Body of pancreas (tissue), 4 donors: ENCODE results near the gene SYNPO2.

Experiments used
- POLR2A ChIP-seq, 3 donors: fragments of 450-650 bp; IDR thresholded peaks; one replicate each; pipeline ENCODE4 v1.6.1; 2016; ENCODE audit warnings: antibody characterized with exemption in 3 of 3, mild to moderate bottlenecking in 2 of 3
- TF ChIP-seq, protein P1 (sequence below), 7 experiments: fragments of 450-650 bp in 4 of 7; fragments of 200-600 bp in 3 of 7; sonication (generic) in 3 of 7; IDR thresholded peaks; one replicate each; pipeline ENCODE4 v1.5.1; 2016 to 2019; ENCODE audit warnings: antibody characterized with exemption in 7 of 7

DNA sequence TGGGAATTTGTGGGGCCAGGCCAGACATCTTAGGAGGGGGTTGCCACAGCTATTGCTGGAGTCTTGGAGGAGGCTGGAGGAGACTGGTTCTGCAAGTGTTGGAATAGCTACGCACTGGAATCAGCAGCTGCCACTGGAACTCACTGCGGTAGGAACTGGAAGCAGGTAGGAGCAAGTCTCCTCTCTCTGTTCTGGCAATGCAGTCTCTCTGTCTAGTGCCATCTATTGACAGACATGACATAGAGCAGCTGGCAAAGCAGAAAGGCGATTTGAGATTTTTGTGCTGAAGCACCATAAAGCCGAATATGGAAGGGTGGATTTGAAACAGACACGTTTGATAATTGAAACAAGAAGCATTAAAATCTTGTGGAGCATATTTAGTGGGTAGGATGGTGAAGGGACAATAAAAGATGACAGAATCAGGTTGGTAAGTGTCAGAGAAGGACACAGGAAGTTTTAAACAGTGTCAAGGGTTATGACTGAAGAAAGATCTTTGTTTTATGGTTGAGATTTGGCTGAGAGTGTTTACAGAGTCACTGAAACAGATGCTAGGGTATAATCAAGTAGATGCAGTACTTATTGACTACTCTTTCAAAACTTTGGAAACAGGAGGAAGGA, 23.5 kb upstream of the SYNPO2 start:
- no peak for TF ChIP-seq POLR2A (IDR thresholded peaks at IDR 0.05)
- TF ChIP-seq, protein P1, sequence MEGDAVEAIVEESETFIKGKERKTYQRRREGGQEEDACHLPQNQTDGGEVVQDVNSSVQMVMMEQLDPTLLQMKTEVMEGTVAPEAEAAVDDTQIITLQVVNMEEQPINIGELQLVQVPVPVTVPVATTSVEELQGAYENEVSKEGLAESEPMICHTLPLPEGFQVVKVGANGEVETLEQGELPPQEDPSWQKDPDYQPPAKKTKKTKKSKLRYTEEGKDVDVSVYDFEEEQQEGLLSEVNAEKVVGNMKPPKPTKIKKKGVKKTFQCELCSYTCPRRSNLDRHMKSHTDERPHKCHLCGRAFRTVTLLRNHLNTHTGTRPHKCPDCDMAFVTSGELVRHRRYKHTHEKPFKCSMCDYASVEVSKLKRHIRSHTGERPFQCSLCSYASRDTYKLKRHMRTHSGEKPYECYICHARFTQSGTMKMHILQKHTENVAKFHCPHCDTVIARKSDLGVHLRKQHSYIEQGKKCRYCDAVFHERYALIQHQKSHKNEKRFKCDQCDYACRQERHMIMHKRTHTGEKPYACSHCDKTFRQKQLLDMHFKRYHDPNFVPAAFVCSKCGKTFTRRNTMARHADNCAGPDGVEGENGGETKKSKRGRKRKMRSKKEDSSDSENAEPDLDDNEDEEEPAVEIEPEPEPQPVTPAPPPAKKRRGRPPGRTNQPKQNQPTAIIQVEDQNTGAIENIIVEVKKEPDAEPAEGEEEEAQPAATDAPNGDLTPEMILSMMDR (IDR thresholded peaks at IDR 0.05), result peak; percentile 37 to 79 (median 76)
